HFFc6 (cell line): ENCODE results near the gene COL3A1. TPM values are rescaled to one million over a fixed set of nuclear protein-coding genes. Genes with fewer than 3 reads are reported as not detected.

Experiments
- DNase-seq: peaks from one replicate; pipeline ENCODE4 v3.0.0-alpha.2; 2018
- H3K27ac Mint-ChIP-seq: 2 replicates; pipeline ENCODE4 v1.8.0; 2020; ENCODE audit warnings: mild to moderate bottlenecking, mixed read lengths
- H3K27me3 Mint-ChIP-seq: 2 replicates; pipeline ENCODE4 v1.8.0; 2021; ENCODE audit warnings: mild to moderate bottlenecking, moderate library complexity, mixed read lengths; ENCODE audit not compliant: insufficient read depth
- H3K36me3 Mint-ChIP-seq: 2 replicates; pipeline ENCODE4 v1.8.0; 2021; ENCODE audit warnings: low read depth, mixed read lengths
- H3K4me1 Mint-ChIP-seq: 2 replicates; pipeline ENCODE4 v1.8.0; 2020; ENCODE audit warnings: low read depth, mixed read lengths
- H3K4me3 Mint-ChIP-seq: 2 replicates; pipeline ENCODE4 v1.8.0; 2020; ENCODE audit warnings: mild to moderate bottlenecking, moderate library complexity, mixed read lengths
- H3K9me3 Mint-ChIP-seq: 2 replicates; pipeline ENCODE4 v1.8.0; 2020; ENCODE audit warnings: mild to moderate bottlenecking, mixed read lengths
- CTCF ChIP-seq: fragments of 200-600 bp; sonication (generic); IDR thresholded peaks from 2 replicates; pipeline ENCODE4 v1.5.0; 2021; ENCODE audit warnings: antibody characterized with exemption, mild to moderate bottlenecking
- total RNA-seq, 6 experiments: library from RNA; stranded (reverse); fragmentation: NEBNext Ultra II Directional; extraction: Animal tissue kit (Norgen Biotek cat#: 25700); gene quantifications; 2 replicates in 1 of 6; 3 replicates in 5 of 6; pipeline ENCODE4 v1.2.3, GENCODE V29; 2021

COL3A1 gene
- total RNA-seq, 6 experiments from 2014 or later = 348 to 594 (median 356) TPM

- Mint-ChIP-seq H3K4me1 (peaks cover 81% of the 10 kb centered on the region), H3K9me3 (no peaks in the 10 kb centered on the region), H3K27me3 (no peaks in the 10 kb centered on the region; the same call in none of the 2 replicates), H3K4me3 (peak overlapping the region; percentile 98), H3K27ac (peak overlapping the region; percentile 85), H3K36me3 (peaks cover 7% of the 10 kb centered on the region; the same call in 1 of the 2 replicates)
- no peak for DNase-seq
- no peak for TF ChIP-seq CTCF
Measured at GRCh38 chr2:188973641-188974040, 532 bp upstream of the COL3A1 start.

GRCh38 chr2:188975497-188976102, 1.4 kb downstream of the COL3A1 start:
- Mint-ChIP-seq H3K36me3 (peaks cover 7% of the 10 kb centered on the region; the same call in 1 of the 2 replicates), H3K27me3 (no peaks in the 10 kb centered on the region; the same call in none of the 2 replicates), H3K9me3 (no peaks in the 10 kb centered on the region), H3K4me1 (peaks cover 75% of the 10 kb centered on the region), H3K27ac (peak overlapping the region; percentile 85), H3K4me3 (peak overlapping the region; percentile 98)
- TF ChIP-seq CTCF = no peak
- DNase-seq = peak; percentile 90

GRCh38 chr2:188976545-188977268, 2.5 kb downstream of the COL3A1 start:
- TF ChIP-seq CTCF = peak; percentile 86
- Mint-ChIP-seq H3K36me3 (peaks cover 15% of the 10 kb centered on the region; the same call in 1 of the 2 replicates), H3K9me3 (no peaks in the 10 kb centered on the region), H3K4me3 (peak overlapping the region; percentile 98), H3K27me3 (no peaks in the 10 kb centered on the region; the same call in none of the 2 replicates), H3K27ac (peak overlapping the region; percentile 85), H3K4me1 (peaks cover 72% of the 10 kb centered on the region)
- peak; percentile 70 for DNase-seq

GRCh38 chr2:188977317-188977716, 3.1 kb downstream of the COL3A1 start:
- no peak for TF ChIP-seq CTCF
- H3K4me3 Mint-ChIP-seq = peak overlapping the region; percentile 98
- H3K9me3 Mint-ChIP-seq = no peaks in the 10 kb centered on the region
- H3K4me1 Mint-ChIP-seq = peaks cover 75% of the 10 kb centered on the region
- peak overlapping the region; percentile 85 for H3K27ac Mint-ChIP-seq
- H3K36me3 Mint-ChIP-seq = peaks cover 15% of the 10 kb centered on the region; the same call in 1 of the 2 replicates
- no peak for DNase-seq
- H3K27me3 Mint-ChIP-seq = no peaks in the 10 kb centered on the region; the same call in none of the 2 replicates

GRCh38 chr2:188978291-188979081, 4.3 kb downstream of the COL3A1 start:
- peak; percentile 76 for DNase-seq
- H3K36me3 Mint-ChIP-seq = peaks cover 15% of the 10 kb centered on the region; the same call in 1 of the 2 replicates
- no peaks in the 10 kb centered on the region; the same call in none of the 2 replicates for H3K27me3 Mint-ChIP-seq
- peaks cover 75% of the 10 kb centered on the region for H3K4me1 Mint-ChIP-seq
- H3K4me3 Mint-ChIP-seq = peak overlapping the region; percentile 98
- H3K27ac Mint-ChIP-seq = peak overlapping the region; percentile 85
- TF ChIP-seq CTCF = peak; percentile 73
- no peaks in the 10 kb centered on the region for H3K9me3 Mint-ChIP-seq
